Measurements from ENCODE around the gene SH3GLB2. TPM values are rescaled to one million over a fixed set of nuclear protein-coding genes. Genes with fewer than 3 reads are reported as not detected.

SH3GLB2 gene
- total and polyA plus RNA-seq, 10 of the 15 experiments (the other 5 are each of a cell fraction or from before 2014, with no cell fraction given) = 0.21 to 61.3 (median 30.8) TPM

- TF ChIP-seq SIN3A (IDR thresholded peaks at IDR 0.05; ENCODE audit: low read depth, low read length) = 0 out of 2 replicates have a peak, but pooled peaks have one; percentile 66
- peak; percentile 95 for TF ChIP-seq POLR2A (IDR thresholded peaks at IDR 0.05; ENCODE audit: low read depth, low read length)
- TF ChIP-seq PKNOX1 (IDR thresholded peaks at IDR 0.05) = peak; percentile 98
- peak; percentile 46 for TF ChIP-seq IKZF1 (conservative IDR thresholded peaks at IDR 0.05)
- no peak for TF ChIP-seq HDAC6 (IDR thresholded peaks at IDR 0.05; ENCODE audit: unreplicated experiment)
- no peak for TF ChIP-seq BCL11A (IDR thresholded peaks at IDR 0.05; ENCODE audit: low read depth, low read length)
- TF ChIP-seq MTA2 (IDR thresholded peaks at IDR 0.05; ENCODE audit: low read depth) = no peak
- TF ChIP-seq SMAD1 (IDR thresholded peaks at IDR 0.05; ENCODE audit: low read depth, partially characterized antibody) = no peak
- TF ChIP-seq RCOR1 (conservative IDR thresholded peaks at IDR 0.05; ENCODE audit: low read depth, low read length) = no peak
- TF ChIP-seq SMAD5 (IDR thresholded peaks at IDR 0.05; ENCODE audit: low read depth) = 0 out of 2 replicates have a peak, but pooled peaks have one; percentile 33
- no peak for TF ChIP-seq CUX1 (IDR thresholded peaks at IDR 0.05; ENCODE audit: insufficient replicate concordance, low read depth, low read length)
- TF ChIP-seq SP1 (IDR thresholded peaks at IDR 0.05; ENCODE audit: low read depth, low read length) = peak; percentile 89
- TF ChIP-seq FOS (IDR thresholded peaks at IDR 0.05; ENCODE audit: borderline replicate concordance, extremely low read depth, insufficient read length) = peak; percentile 14
- TF ChIP-seq E4F1 (IDR thresholded peaks at IDR 0.05; ENCODE audit: borderline replicate concordance, partially characterized antibody) = no peak
- no peak for TF ChIP-seq MTA3 (IDR thresholded peaks at IDR 0.05; ENCODE audit: borderline replicate concordance, low read length)
- TF ChIP-seq CHD2 (IDR thresholded peaks at IDR 0.05; ENCODE audit: borderline replicate concordance, low read depth, low read length) = peak; percentile 78; the same call in 1 of the 2 replicates
- TF ChIP-seq GATAD2B (conservative IDR thresholded peaks at IDR 0.05; ENCODE audit: low read depth) = peak; percentile 55; the same call in 1 of the 2 replicates
- TF ChIP-seq TBL1XR1 (IDR thresholded peaks at IDR 0.05; ENCODE audit: low read depth, low read length) = no peak
- TF ChIP-seq WRNIP1 (IDR thresholded peaks at IDR 0.05; ENCODE audit: borderline replicate concordance, low read depth, low read length) = no peak
- no peak for TF ChIP-seq ZNF217 (IDR thresholded peaks at IDR 0.05)
These were observed 8.3 kb upstream of the SH3GLB2 start, which contains the start of gene MIGA2 (continued) for GRCh38 chr9:129036241-129036922.
